ENCODE measurements around the gene MLLT6.

The MLLT6 gene

DNA sequence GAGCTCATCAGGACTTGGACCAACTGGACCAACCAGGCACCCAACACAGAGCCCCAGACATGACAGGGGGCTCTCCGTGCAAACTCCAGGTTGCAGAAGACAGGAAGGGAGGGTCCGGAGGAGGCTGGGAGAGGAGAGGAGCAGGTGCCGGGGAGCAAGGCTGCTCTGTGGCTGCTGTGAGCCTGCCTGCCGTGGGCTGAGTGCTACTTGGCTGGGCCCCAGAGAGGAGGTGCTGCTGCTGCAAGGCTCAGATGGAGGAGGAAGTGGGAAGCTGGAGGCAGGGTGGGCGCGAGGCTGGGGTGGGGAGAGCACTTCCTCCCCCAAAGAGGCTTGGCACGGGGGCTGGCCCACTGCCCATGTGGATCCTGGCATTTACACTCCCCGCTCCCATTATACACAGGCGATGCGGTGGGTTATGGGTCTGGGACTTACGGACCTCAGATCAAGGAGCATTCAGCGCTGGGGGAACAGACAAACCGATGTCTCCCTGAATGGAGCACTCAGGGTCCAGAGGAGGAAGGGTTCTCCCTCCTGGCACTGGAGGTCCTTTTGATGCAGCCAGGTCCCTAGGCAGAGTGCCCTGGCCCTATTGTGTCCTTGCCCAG is 46.2 kb upstream of the MLLT6 start:
- Histone ChIP-seq H3K9me3 (replicated peaks in 1 of 2; ENCODE audit: control insufficient read depth in 2 of 2, insufficient read depth in 1 of 2, low read depth in 1 of 2, low read length in 2 of 2) (no peaks in the 10 kb centered on the region), H3K23ac (ENCODE audit: low read depth, low read length, poor library complexity) (no peak overlapping the region), H3K4me1 (ENCODE audit: control insufficient read depth in 2 of 2, insufficient read depth in 1 of 2, low read depth in 1 of 2, low read length in 2 of 2) (peaks cover 11 to 31% of the 10 kb centered on the region in 2 donors), H3K4me2 (ENCODE audit: insufficient read depth, low read length, poor library complexity, severe bottlenecking) (no peak overlapping the region), H3K27ac (replicated peaks; ENCODE audit: low read length) (no peak overlapping the region), H2BK12ac (ENCODE audit: low read length) (no peak overlapping the region), H4K8ac (ENCODE audit: low read depth, low read length) (no peak overlapping the region), H2BK5ac (ENCODE audit: low read length) (no peak overlapping the region), H2AFZ (ENCODE audit: low read length) (peak overlapping the region; percentile 12), H3K18ac (ENCODE audit: low read length) (peak overlapping the region; percentile 50), H4K91ac (ENCODE audit: low read depth, low read length, poor library complexity) (no peak overlapping the region), H3K36me3 (replicated peaks in 1 of 2; ENCODE audit: control insufficient read depth in 2 of 2, insufficient read depth in 2 of 2, low read length in 2 of 2) (no peaks in the 10 kb centered on the region), H2AK5ac (ENCODE audit: low read depth, low read length) (peak overlapping the region; percentile 6), H3K4me3 (ENCODE audit: low read length in 2 of 2) (no peak overlapping the region), H3K14ac (ENCODE audit: low read length) (no peak overlapping the region), H3K4ac (ENCODE audit: low read length) (no peak overlapping the region), H2BK15ac (ENCODE audit: low read length) (no peak overlapping the region), H3K79me1 (ENCODE audit: low read depth, low read length) (no peaks in the 10 kb centered on the region), H3K27me3 (ENCODE audit: control insufficient read depth in 3 of 3, insufficient read depth in 3 of 3, low read depth in 1 of 3, low read length in 3 of 3) (peaks cover 0 to 25% (median 0%) of the 10 kb centered on the region in 3 experiments), H2BK120ac (ENCODE audit: low read depth, low read length) (no peak overlapping the region), H3K9ac (ENCODE audit: low read depth, low read length, poor library complexity) (no peak overlapping the region)
- DNase-seq (ENCODE audit: low spot score), result no peak
- no CpG with 5 or more reads among the region's 13 CpGs for WGBS, 2 donors (ENCODE audit: extremely low coverage in 2 of 2, insufficient read length in 2 of 2, insufficient replicate concordance in 1 of 2)

DNA sequence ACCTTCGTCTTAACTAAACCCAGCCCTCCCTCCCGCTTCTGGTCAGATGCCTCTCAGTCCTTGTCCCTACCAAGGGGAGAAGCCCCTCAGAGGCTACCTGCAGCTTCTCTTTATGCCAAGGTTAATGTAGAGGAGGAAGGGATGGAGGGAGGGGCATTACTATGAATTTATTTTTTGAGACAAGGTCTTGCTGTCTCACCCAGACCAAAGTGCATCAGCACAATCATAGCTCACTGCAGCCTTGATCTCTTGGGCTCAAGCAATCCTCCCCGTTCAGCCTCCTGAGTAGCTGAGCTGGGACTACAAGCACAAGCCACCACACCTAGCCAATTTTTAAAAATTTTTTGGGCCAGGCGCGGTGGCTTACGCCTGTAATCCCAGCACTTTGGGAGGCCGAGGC is 45.7 kb upstream of the MLLT6 start:
- H3K9ac ChIP-seq (ENCODE audit: low read depth, low read length, poor library complexity), result no peak overlapping the region
- no peak overlapping the region for H2BK15ac ChIP-seq (ENCODE audit: low read length)
- WGBS, 2 donors (ENCODE audit: extremely low coverage in 2 of 2, insufficient read length in 2 of 2, insufficient replicate concordance in 1 of 2), result no CpG with 5 or more reads among the region's 7 CpGs
- H4K91ac ChIP-seq (ENCODE audit: low read depth, low read length, poor library complexity), result no peak overlapping the region
- no peak overlapping the region for H2BK120ac ChIP-seq (ENCODE audit: low read depth, low read length)
- no peak overlapping the region for H3K4me3 ChIP-seq (ENCODE audit: low read length in 2 of 2)
- H2BK5ac ChIP-seq (ENCODE audit: low read length), result no peak overlapping the region
- H3K27me3 ChIP-seq (ENCODE audit: control insufficient read depth in 3 of 3, insufficient read depth in 3 of 3, low read depth in 1 of 3, low read length in 3 of 3), result peaks cover 0 to 23% (median 0%) of the 10 kb centered on the region in 3 experiments
- no peaks in the 10 kb centered on the region for H3K79me1 ChIP-seq (ENCODE audit: low read depth, low read length)
- peaks cover 11 to 28% of the 10 kb centered on the region in 2 donors for H3K4me1 ChIP-seq (ENCODE audit: control insufficient read depth in 2 of 2, insufficient read depth in 1 of 2, low read depth in 1 of 2, low read length in 2 of 2)
- no peak for DNase-seq (ENCODE audit: low spot score)
- H3K36me3 ChIP-seq (replicated peaks in 1 of 2; ENCODE audit: control insufficient read depth in 2 of 2, insufficient read depth in 2 of 2, low read length in 2 of 2), result no peaks in the 10 kb centered on the region
- no peak overlapping the region for H2BK12ac ChIP-seq (ENCODE audit: low read length)
- no peaks in the 10 kb centered on the region for H3K9me3 ChIP-seq (replicated peaks in 1 of 2; ENCODE audit: control insufficient read depth in 2 of 2, insufficient read depth in 1 of 2, low read depth in 1 of 2, low read length in 2 of 2)
- H2AFZ ChIP-seq (ENCODE audit: low read length), result no peak overlapping the region
- no peak overlapping the region for H3K23ac ChIP-seq (ENCODE audit: low read depth, low read length, poor library complexity)
- no peak overlapping the region for H3K4me2 ChIP-seq (ENCODE audit: insufficient read depth, low read length, poor library complexity, severe bottlenecking)
- H3K18ac ChIP-seq (ENCODE audit: low read length), result no peak overlapping the region
- H3K14ac ChIP-seq (ENCODE audit: low read length), result no peak overlapping the region
- H2AK5ac ChIP-seq (ENCODE audit: low read depth, low read length), result no peak overlapping the region
- no peak overlapping the region for H4K8ac ChIP-seq (ENCODE audit: low read depth, low read length)
- H3K4ac ChIP-seq (ENCODE audit: low read length), result no peak overlapping the region
- no peak overlapping the region for H3K27ac ChIP-seq (replicated peaks; ENCODE audit: low read length)

DNA sequence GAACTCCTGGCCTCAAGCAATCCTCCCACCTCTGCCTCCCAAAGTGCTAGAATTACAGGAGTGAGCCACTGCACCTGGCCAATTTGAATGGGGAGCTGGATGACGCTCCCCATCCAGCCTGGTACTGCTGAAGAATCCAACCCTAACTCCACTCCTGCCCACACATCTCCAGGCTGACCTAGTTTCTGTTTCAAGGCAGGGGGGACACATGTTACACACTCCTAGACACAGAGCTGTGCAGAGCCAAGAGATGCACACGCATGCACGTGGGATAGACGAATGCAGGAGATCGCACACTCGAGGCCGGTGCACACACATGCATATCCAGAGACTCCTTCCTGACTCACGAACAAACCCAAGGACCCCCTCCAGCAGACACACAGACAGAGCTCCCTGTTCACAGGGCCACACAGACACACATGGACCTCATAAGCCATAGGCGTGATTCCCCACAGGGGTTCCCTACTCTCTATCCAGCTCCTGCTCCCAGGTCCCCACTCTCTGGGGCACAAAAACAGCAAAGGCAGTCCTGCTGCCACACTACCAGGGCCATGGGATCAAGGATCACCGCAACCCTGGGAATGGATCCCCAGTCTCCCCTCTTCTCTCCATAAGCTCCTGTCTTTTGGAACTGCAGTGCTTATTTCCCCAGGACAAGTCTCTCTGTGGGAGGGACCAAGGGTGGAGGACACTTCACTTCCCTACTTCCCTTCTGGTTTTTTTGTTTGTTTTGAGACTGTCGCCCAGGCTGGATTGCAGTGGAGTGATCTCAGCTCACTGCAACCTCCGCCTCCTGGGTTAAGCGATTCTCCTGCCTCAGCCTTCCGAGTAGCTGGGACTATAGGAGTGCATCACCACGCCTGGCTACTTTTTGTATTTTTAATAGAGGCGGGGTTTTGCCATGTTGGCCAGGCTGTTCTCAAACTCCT is 44.7 kb upstream of the MLLT6 start:
- peak overlapping the region; percentile 91 for H2BK15ac ChIP-seq (ENCODE audit: low read length)
- H3K9ac ChIP-seq (ENCODE audit: low read depth, low read length, poor library complexity), result no peak overlapping the region
- peak overlapping the region; percentile 78 for H2AK5ac ChIP-seq (ENCODE audit: low read depth, low read length)
- H3K79me1 ChIP-seq (ENCODE audit: low read depth, low read length), result no peaks in the 10 kb centered on the region
- H2BK5ac ChIP-seq (ENCODE audit: low read length), result no peak overlapping the region
- no peak overlapping the region for H3K4me3 ChIP-seq (ENCODE audit: low read length in 2 of 2)
- no peak overlapping the region for H4K91ac ChIP-seq (ENCODE audit: low read depth, low read length, poor library complexity)
- peak overlapping the region; percentile 52 for H3K23ac ChIP-seq (ENCODE audit: low read depth, low read length, poor library complexity)
- H3K4ac ChIP-seq (ENCODE audit: low read length), result no peak overlapping the region
- no peak overlapping the region for H3K27ac ChIP-seq (replicated peaks; ENCODE audit: low read length)
- H2BK120ac ChIP-seq (ENCODE audit: low read depth, low read length), result no peak overlapping the region
- no peaks in the 10 kb centered on the region for H3K36me3 ChIP-seq (replicated peaks in 1 of 2; ENCODE audit: control insufficient read depth in 2 of 2, insufficient read depth in 2 of 2, low read length in 2 of 2)
- WGBS, 2 donors (ENCODE audit: extremely low coverage in 2 of 2, insufficient read length in 2 of 2, insufficient replicate concordance in 1 of 2), result no CpG with 5 or more reads among the region's 16 CpGs
- peak overlapping the region; percentile 25 for H2AFZ ChIP-seq (ENCODE audit: low read length)
- no peak overlapping the region for H4K8ac ChIP-seq (ENCODE audit: low read depth, low read length)
- H3K27me3 ChIP-seq (ENCODE audit: control insufficient read depth in 3 of 3, insufficient read depth in 3 of 3, low read depth in 1 of 3, low read length in 3 of 3), result peaks cover 0 to 23% (median 0%) of the 10 kb centered on the region in 3 experiments
- no peaks in the 10 kb centered on the region for H3K9me3 ChIP-seq (replicated peaks in 1 of 2; ENCODE audit: control insufficient read depth in 2 of 2, insufficient read depth in 1 of 2, low read depth in 1 of 2, low read length in 2 of 2)
- no peak overlapping the region for H2BK12ac ChIP-seq (ENCODE audit: low read length)
- H3K4me1 ChIP-seq (ENCODE audit: control insufficient read depth in 2 of 2, insufficient read depth in 1 of 2, low read depth in 1 of 2, low read length in 2 of 2), result peaks cover 4 to 20% of the 10 kb centered on the region in 2 donors
- DNase-seq (ENCODE audit: low spot score), result no peak
- no peak overlapping the region for H3K4me2 ChIP-seq (ENCODE audit: insufficient read depth, low read length, poor library complexity, severe bottlenecking)
- H3K14ac ChIP-seq (ENCODE audit: low read length), result peak overlapping the region; percentile 72
- H3K18ac ChIP-seq (ENCODE audit: low read length), result peak overlapping the region; percentile 70

DNA sequence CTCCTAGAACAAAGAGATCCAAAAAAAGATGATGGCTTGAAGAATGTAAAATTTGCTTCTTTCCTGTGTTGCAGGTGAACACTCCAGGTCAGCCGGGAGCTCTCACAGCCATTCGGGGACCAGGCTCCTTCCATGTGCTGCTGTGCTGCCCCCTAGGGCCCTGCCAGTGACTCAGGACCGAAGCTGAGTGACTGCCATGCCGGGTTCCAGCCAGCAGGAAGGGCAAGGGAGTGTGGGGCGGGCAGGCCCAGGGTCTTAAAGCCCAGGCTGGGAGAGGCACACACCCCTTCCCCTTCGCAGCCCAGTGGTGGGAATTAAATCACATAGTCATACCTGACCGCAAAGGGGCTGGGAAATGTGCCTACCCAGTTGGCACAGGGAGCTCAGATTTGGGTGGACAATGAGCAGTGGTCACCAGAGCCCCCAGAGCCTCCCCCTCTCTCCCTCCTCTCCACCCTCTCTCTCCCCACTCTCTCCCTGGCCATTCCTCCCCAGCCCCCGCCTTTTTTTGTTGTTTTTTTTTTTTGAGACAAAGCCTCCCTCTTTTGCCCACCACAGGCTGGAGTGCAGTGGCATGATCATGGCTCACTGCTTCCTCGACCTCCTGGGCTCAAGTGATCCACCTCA is 41.8 kb upstream of the MLLT6 start:
- H3K27me3 ChIP-seq (ENCODE audit: control insufficient read depth in 3 of 3, insufficient read depth in 3 of 3, low read depth in 1 of 3, low read length in 3 of 3), result peaks cover 0 to 23% (median 5%) of the 10 kb centered on the region in 3 experiments
- WGBS, 2 donors (ENCODE audit: extremely low coverage in 2 of 2, insufficient read length in 2 of 2, insufficient replicate concordance in 1 of 2), result no CpG with 5 or more reads among the region's 9 CpGs
- no peak overlapping the region for H3K23ac ChIP-seq (ENCODE audit: low read depth, low read length, poor library complexity)
- peak overlapping the region; percentile 77 for H2AFZ ChIP-seq (ENCODE audit: low read length)
- H3K4me2 ChIP-seq (ENCODE audit: insufficient read depth, low read length, poor library complexity, severe bottlenecking), result peak overlapping the region; percentile 37
- H2BK15ac ChIP-seq (ENCODE audit: low read length), result no peak overlapping the region
- no peak overlapping the region for H4K8ac ChIP-seq (ENCODE audit: low read depth, low read length)
- no peak overlapping the region for H2BK12ac ChIP-seq (ENCODE audit: low read length)
- H3K18ac ChIP-seq (ENCODE audit: low read length), result peak overlapping the region; percentile 35
- H3K9me3 ChIP-seq (replicated peaks in 1 of 2; ENCODE audit: control insufficient read depth in 2 of 2, insufficient read depth in 1 of 2, low read depth in 1 of 2, low read length in 2 of 2), result no peaks in the 10 kb centered on the region
- H3K4ac ChIP-seq (ENCODE audit: low read length), result no peak overlapping the region
- no peak overlapping the region for H2BK5ac ChIP-seq (ENCODE audit: low read length)
- H3K27ac ChIP-seq (replicated peaks; ENCODE audit: low read length), result no peak overlapping the region
- no peaks in the 10 kb centered on the region for H3K79me1 ChIP-seq (ENCODE audit: low read depth, low read length)
- no peak overlapping the region for H4K91ac ChIP-seq (ENCODE audit: low read depth, low read length, poor library complexity)
- no peak overlapping the region for H2BK120ac ChIP-seq (ENCODE audit: low read depth, low read length)
- no peak for DNase-seq (ENCODE audit: low spot score)
- no peak overlapping the region for H3K4me3 ChIP-seq (ENCODE audit: low read length in 2 of 2)
- peaks cover 0 to 3% of the 10 kb centered on the region in 2 donors for H3K4me1 ChIP-seq (ENCODE audit: control insufficient read depth in 2 of 2, insufficient read depth in 1 of 2, low read depth in 1 of 2, low read length in 2 of 2)
- no peak overlapping the region for H3K14ac ChIP-seq (ENCODE audit: low read length)
- peak overlapping the region; percentile 92 for H2AK5ac ChIP-seq (ENCODE audit: low read depth, low read length)
- H3K36me3 ChIP-seq (replicated peaks in 1 of 2; ENCODE audit: control insufficient read depth in 2 of 2, insufficient read depth in 2 of 2, low read length in 2 of 2), result no peaks in the 10 kb centered on the region
- peak overlapping the region; percentile 12 for H3K9ac ChIP-seq (ENCODE audit: low read depth, low read length, poor library complexity)

Measured in neuronal stem cell (in vitro differentiated cells).